Uterus (tissue), 4 donors: Measurements from ENCODE around the gene RAB4B. TPM values are rescaled to one million over a fixed set of nuclear protein-coding genes. Genes with fewer than 3 reads are reported as not detected.

Experiments used
- DNase-seq, 2 donors: peaks; one replicate each; pipeline ENCODE4 v3.0.0-alpha.2; 2019 to 2020
- H3K27ac ChIP-seq, 2 donors: fragments of 200-600 bp; sonication (generic); 1 replicate in 1 of 2; 2 replicates in 1 of 2; pipeline ENCODE4 v1.5.1; 2016 to 2018
- H3K27me3 ChIP-seq, 2 donors: fragments of 200-600 bp; sonication (generic); one replicate each; pipeline ENCODE4 v1.5.1; 2018 to 2019; ENCODE audit warnings: control low read depth in 1 of 2
- H3K36me3 ChIP-seq, 2 donors: fragments of 200-600 bp; sonication (generic); one replicate each; pipeline ENCODE4 v1.5.1; 2019; ENCODE audit warnings: control low read depth in 1 of 2
- H3K4me1 ChIP-seq, 2 donors: fragments of 200-600 bp; sonication (generic); one replicate each; pipeline ENCODE4 v1.5.1; 2018 to 2019; ENCODE audit warnings: control low read depth in 1 of 2
- H3K4me3 ChIP-seq, 2 donors: fragments of 200-600 bp; sonication (generic); 1 replicate in 1 of 2; 2 replicates in 1 of 2; pipeline ENCODE4 v1.5.1; 2018 to 2019; ENCODE audit warnings: mild to moderate bottlenecking in 1 of 2
- H3K9me3 ChIP-seq, 2 donors: fragments of 200-600 bp; sonication (generic); one replicate each; pipeline ENCODE4 v1.5.1; 2019; ENCODE audit warnings: control low read depth in 1 of 2
- CTCF ChIP-seq, 4 experiments: fragments of 200-600 bp in 2 of 4; fragments of 450-650 bp in 2 of 4; sonication (generic) in 2 of 4; IDR thresholded peaks; one replicate each; pipeline ENCODE4 v1.5.1; 2016 to 2019; ENCODE audit warnings: antibody characterized with exemption in 4 of 4, mild to moderate bottlenecking in 2 of 4, moderate library complexity in 1 of 4
- POLR2A ChIP-seq, 2 donors: fragments of 450-650 bp; IDR thresholded peaks; one replicate each; pipeline ENCODE4 v1.6.1; 2016; ENCODE audit warnings: antibody characterized with exemption in 2 of 2, mild to moderate bottlenecking in 1 of 2, moderate library complexity in 1 of 2
- intact Hi-C: fragments of 100-400 bp; cut with DNase I; formaldehyde crosslinking; loops from one replicate; pipeline ENCODE4 v1.15.1; 2023; ENCODE audit warnings: low total_unique reads
- total RNA-seq, 4 donors: library from RNA; depleted of rRNA in 3 of 4; stranded (reverse); fragments of >200 nt in 3 of 4; gene quantifications; one replicate each; pipeline versions ENCODE4 v1.1.0 to v1.2.4, GENCODE V29; 2014 to 2023
- donor health status: DM: yes; HTN: yes; CAD: no.

The RAB4B gene
- total RNA-seq, 4 donors from 2014 or later: 7.4 to 26.3 (median 18.1) TPM

- no peaks in the 10 kb centered on the region for H3K9me3 ChIP-seq
- H3K36me3 ChIP-seq: no peaks in the 10 kb centered on the region
- no peak for TF ChIP-seq CTCF (IDR thresholded peaks at IDR 0.05)
- TF ChIP-seq POLR2A (IDR thresholded peaks at IDR 0.05): no peak
- H3K4me1 ChIP-seq: no peaks in the 10 kb centered on the region
- DNase-seq: no peak
- H3K27ac ChIP-seq: no peak overlapping the region
- no peaks in the 10 kb centered on the region for H3K27me3 ChIP-seq
- intact Hi-C loops: no loop called here
- no peak overlapping the region for H3K4me3 ChIP-seq
These were observed 35.6 kb upstream of the RAB4B start for GRCh38 chr19:40742477-40742876.

- Histone ChIP-seq H3K36me3 (no peaks in the 10 kb centered on the region), H3K27ac (no peak overlapping the region), H3K4me3 (no peak overlapping the region), H3K9me3 (no peaks in the 10 kb centered on the region), H3K27me3 (no peaks in the 10 kb centered on the region), H3K4me1 (no peaks in the 10 kb centered on the region)
- TF ChIP-seq POLR2A (IDR thresholded peaks at IDR 0.05) (no peak), CTCF (IDR thresholded peaks at IDR 0.05) (no peak)
- no peak for DNase-seq
- intact Hi-C loops: no loop called here
These were observed 35.2 kb upstream of the RAB4B start for GRCh38 chr19:40742886-40743285.

- Histone ChIP-seq H3K27ac (no peak overlapping the region), H3K4me3 (no peak overlapping the region), H3K9me3 (no peaks in the 10 kb centered on the region), H3K4me1 (no peaks in the 10 kb centered on the region), H3K27me3 (no peaks in the 10 kb centered on the region), H3K36me3 (no peaks in the 10 kb centered on the region)
- no peak for DNase-seq
- intact Hi-C loops: no loop called here
- TF ChIP-seq CTCF (IDR thresholded peaks at IDR 0.05) (no peak), POLR2A (IDR thresholded peaks at IDR 0.05) (no peak)
These were observed 34.1 kb upstream of the RAB4B start for GRCh38 chr19:40743926-40744325.

- intact Hi-C loops: no loop called here
These were observed 33.3 kb upstream of the RAB4B start for GRCh38 chr19:40744554-40745401.

More at GRCh38 chr19:40744554-40745401, 33.3 kb upstream of the RAB4B start:
- no peak for TF ChIP-seq POLR2A (IDR thresholded peaks at IDR 0.05)
- TF ChIP-seq CTCF (IDR thresholded peaks at IDR 0.05): no peak
- Histone ChIP-seq H3K4me3 (no peak overlapping the region), H3K27ac (peak overlapping the region; percentile 30 to 34), H3K9me3 (no peaks in the 10 kb centered on the region), H3K4me1 (no peaks in the 10 kb centered on the region), H3K36me3 (no peaks in the 10 kb centered on the region), H3K27me3 (no peaks in the 10 kb centered on the region)
- DNase-seq: no peak
